Dendritic cell treated with granulocyte-macrophage colony-stimulating factor and Interleukin-4, amounts not matched to agents 40 ng/mL and 50 ng/mL, for 4 days (primary cell): ENCODE measurements around the gene IQCM.

ENCODE experiments used
- H3K27ac Mint-ChIP-seq: one replicate; pipeline ENCODE4 v1.8.0; 2022; ENCODE audit warnings: mild to moderate bottlenecking, mixed read lengths
- H3K27me3 Mint-ChIP-seq: one replicate; pipeline ENCODE4 v1.8.0; 2022; ENCODE audit warnings: mild to moderate bottlenecking, mixed read lengths
- H3K36me3 Mint-ChIP-seq: one replicate; pipeline ENCODE4 v1.8.0; 2022; ENCODE audit warnings: low read depth, mixed read lengths
- H3K4me1 Mint-ChIP-seq: one replicate; pipeline ENCODE4 v1.8.0; 2022; ENCODE audit warnings: low read depth, mixed read lengths
- H3K4me3 Mint-ChIP-seq: one replicate; pipeline ENCODE4 v1.8.0; 2022; ENCODE audit warnings: mild to moderate bottlenecking, moderate library complexity, mixed read lengths
- H3K9me3 Mint-ChIP-seq: one replicate; pipeline ENCODE4 v1.8.0; 2022; ENCODE audit warnings: mixed read lengths
- intact Hi-C: fragments of 100-400 bp; cut with micrococcal nuclease; formaldehyde crosslinking; loops from one replicate; pipeline ENCODE4 v1.15.0; 2022

The IQCM gene

GRCh38 chr4:149634368-149634767 is 181.3 kb downstream of the IQCM start:
- H3K9me3 Mint-ChIP-seq, result no peaks in the 10 kb centered on the region
- H3K4me3 Mint-ChIP-seq, result no peak overlapping the region
- intact Hi-C loops, result no loop called here
- H3K4me1 Mint-ChIP-seq, result no peaks in the 10 kb centered on the region
- H3K27ac Mint-ChIP-seq, result no peak overlapping the region
- no peaks in the 10 kb centered on the region for H3K27me3 Mint-ChIP-seq
- no peaks in the 10 kb centered on the region for H3K36me3 Mint-ChIP-seq

GRCh38 chr4:149631629-149632028 is 184.0 kb downstream of the IQCM start:
- Mint-ChIP-seq H3K36me3 (no peaks in the 10 kb centered on the region), H3K27ac (no peak overlapping the region), H3K4me1 (no peaks in the 10 kb centered on the region), H3K27me3 (no peaks in the 10 kb centered on the region), H3K4me3 (no peak overlapping the region), H3K9me3 (peaks cover 15% of the 10 kb centered on the region)
- intact Hi-C loops, result no loop called here

DNA sequence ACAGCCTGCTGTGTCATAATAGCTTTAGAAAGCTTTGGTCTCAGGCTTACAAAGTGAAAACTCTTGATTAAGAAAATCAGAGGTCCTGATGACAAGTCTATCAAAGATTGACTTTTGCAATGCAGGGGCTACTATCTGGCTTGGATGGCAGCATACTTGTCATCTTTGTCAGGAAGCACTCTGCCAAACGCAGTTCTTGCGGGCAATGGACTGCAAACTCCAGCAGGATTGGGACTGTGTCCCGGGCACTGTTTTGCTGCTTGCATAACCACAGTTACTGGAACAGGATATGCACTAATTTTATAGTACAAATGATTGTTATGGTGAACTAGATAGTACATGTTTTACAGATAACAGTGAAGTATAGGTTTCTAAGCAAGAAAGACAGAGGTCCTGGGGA is 185.6 kb downstream of the IQCM start:
- no peaks in the 10 kb centered on the region for H3K36me3 Mint-ChIP-seq
- no peak overlapping the region for H3K4me3 Mint-ChIP-seq
- H3K27me3 Mint-ChIP-seq, result no peaks in the 10 kb centered on the region
- peaks cover 15% of the 10 kb centered on the region for H3K9me3 Mint-ChIP-seq
- no peak overlapping the region for H3K27ac Mint-ChIP-seq
- intact Hi-C loops, result no loop called here
- no peaks in the 10 kb centered on the region for H3K4me1 Mint-ChIP-seq

DNA sequence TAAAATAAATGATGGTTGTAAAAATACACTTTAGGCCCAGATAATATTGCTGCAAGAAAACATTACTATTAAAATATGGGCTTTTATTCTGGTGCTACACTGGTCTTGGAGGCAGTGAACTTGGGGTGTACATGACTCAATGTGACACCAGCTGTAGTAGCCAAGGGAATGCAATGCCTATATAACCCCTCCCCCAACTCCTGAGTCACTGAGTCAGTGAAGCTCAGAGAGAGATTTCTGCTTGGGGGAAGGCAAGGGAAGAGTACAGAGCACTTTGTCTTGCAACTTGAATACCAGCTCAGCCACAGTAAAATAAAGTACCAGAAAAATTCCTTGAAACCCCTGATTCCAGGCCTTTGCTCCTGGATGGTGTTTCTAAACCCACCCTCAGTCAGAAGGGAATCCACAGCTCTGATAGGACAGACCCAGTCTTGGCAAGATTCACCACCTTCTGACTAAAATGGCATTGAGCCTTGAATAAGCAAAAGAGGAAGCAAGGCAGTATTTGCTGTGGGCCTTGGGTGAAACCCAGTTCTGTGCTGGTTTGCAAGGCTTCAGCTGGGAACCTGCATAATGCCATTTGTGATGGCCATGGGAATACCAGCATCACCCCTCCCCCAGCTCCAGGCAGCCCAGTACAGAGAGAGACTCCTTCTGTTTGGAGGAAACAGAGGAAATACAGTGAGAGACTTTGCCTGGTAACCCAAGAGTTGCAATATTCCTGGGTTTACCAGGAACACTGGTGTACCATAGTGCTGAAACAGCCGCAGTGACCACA is 209.9 kb downstream of the IQCM start:
- intact Hi-C loops, result no loop called here
- Mint-ChIP-seq H3K27ac (no peak overlapping the region), H3K36me3 (no peaks in the 10 kb centered on the region), H3K27me3 (no peaks in the 10 kb centered on the region), H3K9me3 (peaks cover 28% of the 10 kb centered on the region), H3K4me1 (no peaks in the 10 kb centered on the region), H3K4me3 (no peak overlapping the region)

DNA sequence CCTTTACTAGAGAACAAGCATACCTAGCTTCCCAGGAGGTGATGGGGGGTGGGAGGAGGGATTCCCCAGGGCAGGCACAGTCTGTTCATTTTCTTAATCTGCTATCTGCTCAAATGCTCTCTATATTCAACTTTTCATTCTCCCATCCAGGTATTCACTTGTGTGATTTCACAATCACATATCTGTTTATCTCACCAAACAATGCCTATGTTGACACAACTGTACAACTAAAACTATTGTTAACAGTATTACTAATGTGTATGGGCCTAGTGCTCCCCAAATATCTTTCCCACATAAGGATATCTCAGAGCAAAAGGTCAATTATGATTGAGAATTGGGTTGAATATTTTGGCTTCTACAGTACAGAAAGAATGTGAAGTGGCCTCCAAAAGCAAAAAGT is 210.8 kb downstream of the IQCM start:
- H3K4me1 Mint-ChIP-seq, result no peaks in the 10 kb centered on the region
- H3K27me3 Mint-ChIP-seq, result no peaks in the 10 kb centered on the region
- H3K27ac Mint-ChIP-seq, result no peak overlapping the region
- no peaks in the 10 kb centered on the region for H3K36me3 Mint-ChIP-seq
- H3K9me3 Mint-ChIP-seq, result peaks cover 28% of the 10 kb centered on the region
- intact Hi-C loops, result no loop called here
- no peak overlapping the region for H3K4me3 Mint-ChIP-seq

GRCh38 chr4:149595500-149595899 is 220.1 kb downstream of the IQCM start:
- Mint-ChIP-seq H3K36me3 (no peaks in the 10 kb centered on the region), H3K27ac (no peak overlapping the region), H3K9me3 (peaks cover 33% of the 10 kb centered on the region), H3K4me3 (no peak overlapping the region), H3K4me1 (no peaks in the 10 kb centered on the region), H3K27me3 (no peaks in the 10 kb centered on the region)
- intact Hi-C loops, result no loop called here

DNA sequence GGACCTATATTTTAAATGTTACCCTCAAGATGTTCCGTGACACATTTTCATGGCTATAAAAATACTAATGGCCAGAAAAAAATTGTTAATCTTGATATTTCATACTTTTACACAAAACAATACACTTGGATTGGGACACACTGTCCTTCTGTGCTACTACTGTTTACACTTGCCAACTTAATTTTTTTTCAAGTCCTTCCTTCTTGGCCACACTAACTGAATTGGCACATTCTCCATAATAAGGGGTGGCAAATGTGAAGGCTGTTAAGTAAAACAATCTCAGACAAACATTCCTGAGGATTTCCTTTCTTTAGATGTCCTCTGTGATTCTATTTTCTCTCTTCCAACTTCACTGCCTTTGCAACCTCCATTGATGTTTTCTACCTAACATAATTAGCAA is 225.8 kb downstream of the IQCM start:
- H3K27ac Mint-ChIP-seq, result no peak overlapping the region
- H3K4me1 Mint-ChIP-seq, result no peaks in the 10 kb centered on the region
- H3K36me3 Mint-ChIP-seq, result no peaks in the 10 kb centered on the region
- intact Hi-C loops, result no loop called here
- no peak overlapping the region for H3K4me3 Mint-ChIP-seq
- no peaks in the 10 kb centered on the region for H3K27me3 Mint-ChIP-seq
- H3K9me3 Mint-ChIP-seq, result peaks cover 25% of the 10 kb centered on the region

- H3K27ac Mint-ChIP-seq, result no peak overlapping the region
These were observed 230.9 kb downstream of the IQCM start for GRCh38 chr4:149584722-149585121.

DNA sequence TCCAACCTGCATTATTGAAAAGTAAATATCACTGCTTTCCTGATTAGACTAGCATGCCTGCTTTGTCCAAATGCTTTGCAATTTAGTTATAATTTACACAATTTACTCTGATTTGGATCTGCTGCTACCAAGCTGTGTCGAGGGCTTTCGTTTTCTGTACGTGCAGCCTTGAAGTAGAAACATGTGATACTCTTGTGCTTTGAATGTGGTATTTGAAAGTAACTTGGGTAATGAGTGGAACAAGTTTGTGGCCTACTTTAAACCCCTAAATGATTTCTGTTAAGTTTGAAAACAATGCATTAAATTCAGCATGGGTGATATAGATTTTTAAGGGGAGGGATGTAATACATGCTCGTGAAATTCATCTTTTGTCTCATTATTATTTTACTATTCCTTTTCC is 240.7 kb downstream of the IQCM start:
- Mint-ChIP-seq H3K27me3 (no peaks in the 10 kb centered on the region), H3K27ac (no peak overlapping the region), H3K4me1 (no peaks in the 10 kb centered on the region), H3K4me3 (no peak overlapping the region), H3K36me3 (no peaks in the 10 kb centered on the region), H3K9me3 (no peaks in the 10 kb centered on the region)
- intact Hi-C loops, result no loop called here

More at GRCh38 chr4:149584722-149585121, 230.9 kb downstream of the IQCM start:
- Mint-ChIP-seq H3K4me1 (no peaks in the 10 kb centered on the region), H3K36me3 (no peaks in the 10 kb centered on the region), H3K4me3 (no peak overlapping the region), H3K27me3 (no peaks in the 10 kb centered on the region), H3K9me3 (peaks cover 17% of the 10 kb centered on the region)
- intact Hi-C loops, result no loop called here

DNA sequence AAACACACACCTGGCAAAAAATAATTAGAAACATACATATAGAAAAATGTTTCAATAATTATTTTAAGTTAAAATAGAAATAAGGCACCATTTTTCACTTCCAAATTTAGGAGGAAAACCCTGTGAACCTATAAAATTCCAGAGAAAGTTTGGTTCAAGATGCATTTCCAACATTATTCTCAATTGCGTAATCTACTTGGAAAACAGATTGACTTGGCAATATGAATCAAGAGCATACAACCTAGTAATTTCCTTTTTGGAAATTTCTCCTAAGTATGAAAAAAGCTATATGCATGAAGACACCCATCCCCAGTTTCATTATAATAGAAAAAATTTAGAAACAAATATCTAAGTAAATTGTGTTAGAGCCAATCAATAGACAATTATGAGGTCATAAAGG is 242.9 kb downstream of the IQCM start:
- intact Hi-C loops, result no loop called here
- Mint-ChIP-seq H3K36me3 (no peaks in the 10 kb centered on the region), H3K4me3 (no peak overlapping the region), H3K27me3 (no peaks in the 10 kb centered on the region), H3K27ac (no peak overlapping the region), H3K9me3 (no peaks in the 10 kb centered on the region), H3K4me1 (no peaks in the 10 kb centered on the region)

- Mint-ChIP-seq H3K36me3 (no peaks in the 10 kb centered on the region), H3K9me3 (peaks cover 42% of the 10 kb centered on the region), H3K27me3 (no peaks in the 10 kb centered on the region), H3K27ac (no peak overlapping the region), H3K4me3 (no peak overlapping the region), H3K4me1 (no peaks in the 10 kb centered on the region)
- intact Hi-C loops, result no loop called here
These were observed 259.8 kb downstream of the IQCM start for GRCh38 chr4:149555799-149556198.

DNA sequence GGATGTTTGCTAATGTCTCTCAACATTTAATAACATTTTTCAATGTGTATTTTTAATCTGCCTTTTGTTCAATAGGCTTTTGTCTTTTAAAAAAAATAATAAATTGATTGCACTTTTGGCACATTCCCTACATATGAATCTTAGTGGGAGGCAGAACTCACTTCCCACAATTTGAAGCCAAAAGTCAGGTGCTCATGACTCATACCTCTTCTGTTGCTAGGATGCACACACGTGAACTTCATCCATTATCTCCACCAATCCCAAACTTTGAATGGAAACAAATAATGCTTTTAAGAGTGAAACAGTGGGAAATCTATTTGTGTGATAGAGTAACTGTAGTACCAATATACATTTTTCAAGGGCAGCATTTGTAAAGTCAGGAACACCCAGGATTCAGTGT is 260.5 kb downstream of the IQCM start:
- H3K27me3 Mint-ChIP-seq, result no peaks in the 10 kb centered on the region
- no peak overlapping the region for H3K4me3 Mint-ChIP-seq
- H3K36me3 Mint-ChIP-seq, result no peaks in the 10 kb centered on the region
- H3K27ac Mint-ChIP-seq, result no peak overlapping the region
- no peaks in the 10 kb centered on the region for H3K4me1 Mint-ChIP-seq
- intact Hi-C loops, result no loop called here
- peaks cover 42% of the 10 kb centered on the region for H3K9me3 Mint-ChIP-seq

DNA sequence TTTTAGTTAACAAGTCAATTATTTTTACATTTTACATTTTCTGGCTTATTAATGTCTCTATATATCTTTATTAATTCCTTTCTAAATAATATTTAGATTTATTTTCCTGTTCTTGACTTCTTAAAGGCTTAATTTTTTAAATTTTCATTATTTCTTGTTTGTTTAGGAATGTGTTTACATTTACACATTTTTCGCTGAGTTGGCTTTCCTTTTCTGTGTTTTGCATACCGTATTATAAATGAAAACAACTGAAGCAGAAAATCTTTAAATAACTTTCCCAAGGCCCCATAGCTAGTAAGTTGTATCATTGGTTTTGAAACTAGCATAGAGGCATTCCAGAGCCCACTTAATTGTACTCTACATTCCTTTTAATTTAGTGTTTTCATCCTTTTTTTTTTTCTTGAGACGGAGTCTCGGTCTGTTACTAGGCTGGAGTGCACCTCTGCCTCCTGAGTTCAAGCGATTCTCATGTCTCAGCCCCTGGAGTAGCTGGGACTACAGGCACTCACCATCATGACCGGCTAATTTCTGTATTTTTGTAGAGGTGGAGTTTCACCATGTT is 261.6 kb downstream of the IQCM start:
- Mint-ChIP-seq H3K4me3 (no peak overlapping the region), H3K4me1 (no peaks in the 10 kb centered on the region), H3K9me3 (peaks cover 36% of the 10 kb centered on the region), H3K36me3 (no peaks in the 10 kb centered on the region), H3K27me3 (no peaks in the 10 kb centered on the region), H3K27ac (no peak overlapping the region)
- intact Hi-C loops, result no loop called here

- peaks cover 21% of the 10 kb centered on the region for H3K9me3 Mint-ChIP-seq
- no peak overlapping the region for H3K27ac Mint-ChIP-seq
- intact Hi-C loops, result no loop called here
- no peaks in the 10 kb centered on the region for H3K27me3 Mint-ChIP-seq
- no peak overlapping the region for H3K4me3 Mint-ChIP-seq
- no peaks in the 10 kb centered on the region for H3K36me3 Mint-ChIP-seq
- H3K4me1 Mint-ChIP-seq, result no peaks in the 10 kb centered on the region
These were observed 263.0 kb downstream of the IQCM start for GRCh38 chr4:149552601-149553000.

DNA sequence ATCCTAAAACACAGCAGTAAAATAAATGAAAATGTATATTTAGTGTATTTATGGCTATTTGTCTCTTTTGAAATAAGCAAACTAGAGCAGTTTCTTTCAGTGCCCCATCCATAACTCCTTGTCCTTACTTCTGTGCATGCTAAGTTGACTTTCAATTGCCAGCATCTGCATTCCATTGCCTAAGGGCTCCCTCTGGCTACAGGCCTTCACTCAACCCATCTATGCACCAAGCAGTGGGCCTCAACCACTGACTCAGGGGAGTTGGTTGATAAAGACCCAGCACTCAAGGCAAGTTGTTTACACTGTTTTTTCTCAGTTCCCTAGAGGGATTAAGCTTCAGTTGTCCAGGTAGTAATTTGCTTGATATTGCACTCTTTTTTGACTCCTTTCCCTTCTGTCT is 265.7 kb downstream of the IQCM start:
- Mint-ChIP-seq H3K27me3 (no peaks in the 10 kb centered on the region), H3K4me1 (no peaks in the 10 kb centered on the region), H3K27ac (no peak overlapping the region), H3K9me3 (peaks cover 22% of the 10 kb centered on the region), H3K36me3 (no peaks in the 10 kb centered on the region), H3K4me3 (no peak overlapping the region)
- intact Hi-C loops, result no loop called here
